Measurements from ENCODE around the gene OR2A5. TPM values are rescaled to one million over a fixed set of nuclear protein-coding genes. Genes with fewer than 3 reads are reported as not detected.

OR2A5 gene
- total RNA-seq, 1 experiment from 2014 or later = not detected

- no peaks in the 10 kb centered on the region for H3K9me2 ChIP-seq (ENCODE audit: insufficient read depth)
- no peak overlapping the region for H3K4me2 ChIP-seq (ENCODE audit: low read length)
- no peak overlapping the region for H3K27ac ChIP-seq (ENCODE audit: low read depth, low read length)
- DNase-seq (ENCODE audit: low read depth, low spot score) = no peak
- no peaks in the 10 kb centered on the region for H4K20me1 ChIP-seq (ENCODE audit: insufficient read depth)
- CTCF ChIA-PET = interaction anchor here (0.6 kb wide), 1 partner anchor 678 kb away, joined by 3 read pairs; no protein-coding TSS in a partner anchor
- POLR2A ChIA-PET = no interaction called here
- no peak overlapping the region for H3K9ac ChIP-seq (ENCODE audit: low read length)
- no peaks in the 10 kb centered on the region for H3K9me3 ChIP-seq (ENCODE audit: control insufficient read depth in 1 of 2, insufficient read depth in 1 of 2, low read depth in 1 of 2, low read length in 2 of 2)
- no peaks in the 10 kb centered on the region for H3K36me3 ChIP-seq (ENCODE audit: control insufficient read depth in 1 of 2, insufficient read depth in 2 of 2, low read length in 2 of 2)
- no TSS peak for BruUV-seq (replicated peaks)
- no peaks in the 10 kb centered on the region for H3K4me1 ChIP-seq (ENCODE audit: control insufficient read depth in 1 of 2, insufficient read depth in 2 of 2, low read length in 2 of 2)
- no peak for ATAC-seq
- RAD21 ChIA-PET (ENCODE audit: low non-redundant PET in 1 of 2, low total read pairs in 2 of 2, uncharacterized antibody in 2 of 2, unreplicated experiment in 2 of 2) = no interaction called here
- H2AFZ ChIP-seq (ENCODE audit: low read depth, low read length, poor library complexity, severe bottlenecking) = no peak overlapping the region
- intact Hi-C loops (cut with micrococcal nuclease) = no loop called here
- H3K79me2 ChIP-seq (ENCODE audit: insufficient read depth, low read length) = no peaks in the 10 kb centered on the region
- no peaks in the 10 kb centered on the region for H3K27me3 ChIP-seq (ENCODE audit: insufficient read depth, low read length)
- TF ChIP-seq ELF1 (IDR thresholded peaks at IDR 0.05; ENCODE audit: borderline replicate concordance, low read depth) (no peak), FOSL1 (IDR thresholded peaks at IDR 0.05; ENCODE audit: low read depth) (no peak), MAX (IDR thresholded peaks at IDR 0.05) (no peak), CBX3 (IDR thresholded peaks at IDR 0.05; ENCODE audit: low read depth) (no peak), ZFX (IDR thresholded peaks at IDR 0.05) (no peak), SRF (IDR thresholded peaks at IDR 0.05; ENCODE audit: low read depth) (no peak), ZNF274 (IDR thresholded peaks at IDR 0.05; ENCODE audit: low read depth, low read length) (no peak), EZH2phosphoT487 (IDR thresholded peaks at IDR 0.05; ENCODE audit: borderline replicate concordance) (no peak), CEBPB (IDR thresholded peaks at IDR 0.05; ENCODE audit: low read depth) (no peak), CTCF (IDR thresholded peaks at IDR 0.05 in 2 of 3, conservative IDR thresholded peaks at IDR 0.05 in 1 of 3; ENCODE audit: borderline replicate concordance in 1 of 3, insufficient read depth in 1 of 3, low read depth in 2 of 3, low read length in 2 of 3) (no peak), ATF3 (IDR thresholded peaks at IDR 0.05) (no peak)
- H3K4me3 ChIP-seq (replicated peaks in 1 of 2; ENCODE audit: low read depth in 1 of 2, low read length in 2 of 2) = no peak overlapping the region
Measured at GRCh38 chr7:144087230-144087629, 38.5 kb downstream of the OR2A5 start.

All from HCT116 (cell line).